HCT116 (cell line): ENCODE measurements around the gene ABCG1. TPM values are rescaled to one million over a fixed set of nuclear protein-coding genes. Genes with fewer than 3 reads are reported as not detected.

Experiments used
- ATAC-seq: fragments of 200-7000 bp; cut with Tn5 transposase; 2 replicates; pipeline ENCODE4 v1.9.1; 2020; ENCODE audit warnings: mild to moderate bottlenecking, moderate library complexity
- BruUV-seq: library from RNA; stranded (reverse); fragments of 400-500 nt; replicated peaks from 2 replicates; lab custom pipeline; 2021; lab: Mats Ljungman, UMichigan
- CTCF ChIA-PET: fragments of 300-600 bp; sonication (Branson Sonifier 250); formaldehyde crosslinking; loops from one replicate; lab custom pipeline; 2021; ENCODE audit warnings: antibody characterized with exemption; lab: Charles Lee
- POLR2A ChIA-PET: fragments of 300-600, 350-600 bp; sonication (Branson Sonifier 250); formaldehyde crosslinking; loops from one replicate; lab custom pipeline; 2021; ENCODE audit warnings: antibody characterized with exemption; lab: Charles Lee
- RAD21 ChIA-PET, 2 experiments: fragments of 300-600 bp; sonication (Branson Sonifier 250); formaldehyde crosslinking; loops; one replicate each; lab custom pipeline; 2023; ENCODE audit warnings: low total read pairs in 2 of 2; ENCODE audit not compliant: uncharacterized antibody in 2 of 2, unreplicated experiment in 2 of 2, low non-redundant PET in 1 of 2; lab: Charles Lee
- DNase-seq: peaks from one replicate; pipeline ENCODE4 v3.0.0-alpha.2; 2010; ENCODE audit warnings: low read depth, low spot score
- H2AFZ ChIP-seq: fragments of 200-600 bp; shearing (Covaris generic), sonication (generic); 2 replicates; pipeline ENCODE4 v1.6.1; 2017; ENCODE audit warnings: low read depth, mixed run types, mixed read lengths, antibody characterized with exemption, low read length; ENCODE audit not compliant: poor library complexity, severe bottlenecking
- H3K27ac ChIP-seq: 2 replicates; pipeline ENCODE4 v1.5.1; 2012; ENCODE audit warnings: low read depth, low read length
- H3K27me3 ChIP-seq: fragments of 200-600 bp; sonication (generic); 2 replicates; pipeline ENCODE4 v1.6.1; 2016; ENCODE audit warnings: mixed run types, low read length, mixed read lengths; ENCODE audit not compliant: insufficient read depth
- H3K36me3 ChIP-seq, 2 experiments: fragments of 200-500 bp in 1 of 2; fragments of 200-600 bp in 1 of 2; sonication (Bioruptor generic) in 1 of 2; sonication (generic) in 1 of 2; 2 replicates each; pipeline versions ENCODE4 v1.5.1 to v1.6.1; 2014 to 2016; ENCODE audit warnings: low read length in 2 of 2, inconsistent platforms in 1 of 2, mixed read lengths in 1 of 2, mixed run types in 1 of 2; ENCODE audit not compliant: insufficient read depth in 2 of 2, control insufficient read depth in 1 of 2
- H3K4me1 ChIP-seq, 2 experiments: fragments of 200-600 bp in 1 of 2; sonication (generic) in 1 of 2; 2 replicates each; pipeline versions ENCODE4 v1.5.1 to v1.6.1; 2012 to 2017; ENCODE audit warnings: low read length in 2 of 2, inconsistent platforms in 1 of 2, mild to moderate bottlenecking in 1 of 2, mixed read lengths in 1 of 2, mixed run types in 1 of 2, moderate library complexity in 1 of 2; ENCODE audit not compliant: insufficient read depth in 2 of 2, control insufficient read depth in 1 of 2
- H3K4me2 ChIP-seq: fragments of 200-600 bp; sonication (generic); 2 replicates; pipeline ENCODE4 v1.6.1; 2017; ENCODE audit warnings: mixed run types, low read length, mixed read lengths
- H3K4me3 ChIP-seq, 2 experiments: fragments of 200-600 bp in 1 of 2; sonication (generic) in 1 of 2; replicated peaks in 1 of 2; 2 replicates each; pipeline ENCODE4 v1.5.1; 2011 to 2016; ENCODE audit warnings: low read length in 2 of 2, control low read depth in 1 of 2, low read depth in 1 of 2, mild to moderate bottlenecking in 1 of 2, mixed read lengths in 1 of 2, mixed run types in 1 of 2
- H3K79me2 ChIP-seq: fragments of 200-600 bp; sonication (generic); 2 replicates; pipeline ENCODE4 v1.6.1; 2017; ENCODE audit warnings: mild to moderate bottlenecking, mixed run types, low read length, moderate library complexity, mixed read lengths; ENCODE audit not compliant: insufficient read depth
- H3K9ac ChIP-seq: fragments of 200-600 bp; sonication (generic); 2 replicates; pipeline ENCODE4 v1.6.1; 2016; ENCODE audit warnings: low read length, mixed read lengths
- H3K9me2 ChIP-seq: fragments of 200-600 bp; sonication (generic), shearing (Covaris generic); 2 replicates; pipeline ENCODE4 v1.6.1; 2017; ENCODE audit warnings: mixed run types, mild to moderate bottlenecking, moderate library complexity; ENCODE audit not compliant: insufficient read depth
- H3K9me3 ChIP-seq, 2 experiments: fragments of 200-500 bp in 1 of 2; fragments of 200-600 bp in 1 of 2; sonication (Bioruptor generic) in 1 of 2; sonication (generic) in 1 of 2; 2 replicates each; pipeline ENCODE4 v1.6.1; 2014 to 2017; ENCODE audit warnings: low read length in 2 of 2, mixed read lengths in 2 of 2, inconsistent platforms in 1 of 2, low read depth in 1 of 2, mild to moderate bottlenecking in 1 of 2, mixed run types in 1 of 2, moderate library complexity in 1 of 2; ENCODE audit not compliant: control insufficient read depth in 1 of 2, insufficient read depth in 1 of 2
- H4K20me1 ChIP-seq: fragments of 200-600 bp; sonication (generic), shearing (Covaris generic); 2 replicates; pipeline ENCODE4 v1.6.1; 2017; ENCODE audit warnings: mixed run types, mild to moderate bottlenecking, moderate library complexity; ENCODE audit not compliant: insufficient read depth
- CEBPB ChIP-seq: IDR thresholded peaks from 2 replicates; pipeline ENCODE4 v1.6.1; 2012; ENCODE audit warnings: low read depth
- EGR1 ChIP-seq: IDR thresholded peaks from 2 replicates; pipeline ENCODE4 v1.6.1; 2012; ENCODE audit warnings: low read depth
- ELF1 ChIP-seq: IDR thresholded peaks from 2 replicates; pipeline ENCODE4 v1.6.1; 2012; ENCODE audit warnings: low read depth, borderline replicate concordance
- EZH2 ChIP-seq: fragments of 200-600 bp; sonication (generic); IDR thresholded peaks from 2 replicates; pipeline ENCODE4 v1.6.1; 2017; ENCODE audit warnings: antibody characterized with exemption, mixed run types
- EZH2phosphoT487 ChIP-seq: fragments of 200-600 bp; IDR thresholded peaks from 2 replicates; pipeline ENCODE4 v1.6.1; 2018; ENCODE audit warnings: antibody characterized with exemption, borderline replicate concordance
- FOSL1 ChIP-seq: IDR thresholded peaks from 2 replicates; pipeline ENCODE4 v1.6.1; 2012; ENCODE audit warnings: low read depth
- JUND ChIP-seq: IDR thresholded peaks from 2 replicates; pipeline ENCODE4 v1.6.1; 2012
- POLR2A ChIP-seq: IDR thresholded peaks from 2 replicates; pipeline ENCODE4 v1.7.0; 2011; ENCODE audit warnings: borderline replicate concordance; ENCODE audit not compliant: insufficient read depth, insufficient read length; ENCODE audit errors: extremely low read depth
- POLR2AphosphoS5 ChIP-seq: IDR thresholded peaks from 2 replicates; pipeline ENCODE4 v1.6.1; 2011; ENCODE audit warnings: mild to moderate bottlenecking, low read depth, low read length, moderate library complexity
- RAD21 ChIP-seq: IDR thresholded peaks from 2 replicates; pipeline ENCODE4 v1.6.1; 2012; ENCODE audit warnings: low read depth, mild to moderate bottlenecking
- SP1 ChIP-seq: IDR thresholded peaks from 2 replicates; pipeline ENCODE4 v1.6.1; 2012; ENCODE audit warnings: low read depth
- SRF ChIP-seq: IDR thresholded peaks from 2 replicates; pipeline ENCODE4 v1.6.1; 2012; ENCODE audit warnings: low read depth
- YY1 ChIP-seq: IDR thresholded peaks from 2 replicates; pipeline ENCODE4 v1.6.1; 2011; ENCODE audit warnings: low read length, low read depth, moderate library complexity, mild to moderate bottlenecking; ENCODE audit not compliant: insufficient replicate concordance; ENCODE audit errors: extremely low read depth
- ZFX ChIP-seq: fragments of 450-650 bp; IDR thresholded peaks from 2 replicates; pipeline ENCODE4 v1.6.1; 2017
- ZNF274 ChIP-seq: fragments of 200-500 bp; sonication (Bioruptor generic); IDR thresholded peaks from 2 replicates; pipeline ENCODE4 v1.6.1; 2014; ENCODE audit warnings: mild to moderate bottlenecking, low read depth, low read length, inconsistent platforms
- intact Hi-C: fragments of 100-400 bp; cut with micrococcal nuclease; formaldehyde crosslinking; loops from 2 replicates; pipeline ENCODE4 v1.10.0; 2022
- total RNA-seq: library from RNA; stranded (reverse); gene quantifications from one replicate; pipeline ENCODE4 v1.2.1, GENCODE V29; 2021; ENCODE audit not compliant: unreplicated experiment
- TF ChIP-seq, protein P1 (sequence below): IDR thresholded peaks from 2 replicates; pipeline ENCODE4 v1.6.1; 2011; ENCODE audit warnings: mild to moderate bottlenecking, low read length, moderate library complexity; ENCODE audit not compliant: insufficient replicate concordance; ENCODE audit errors: extremely low read depth
- TF ChIP-seq, protein P2 (sequence below), 3 experiments: fragments of 200-600 bp in 1 of 3; sonication (generic) in 1 of 3; IDR thresholded peaks in 2 of 3; conservative IDR thresholded peaks in 1 of 3; 2 replicates each; pipeline ENCODE4 v1.5.1; 2012 to 2017; ENCODE audit warnings: low read depth in 2 of 3, low read length in 2 of 3, antibody characterized with exemption in 1 of 3, borderline replicate concordance in 1 of 3, control low read depth in 1 of 3, mild to moderate bottlenecking in 1 of 3, mixed read lengths in 1 of 3, mixed run types in 1 of 3, moderate library complexity in 1 of 3; ENCODE audit not compliant: insufficient read depth in 1 of 3
- TF ChIP-seq, protein P3 (sequence below): IDR thresholded peaks from 2 replicates; pipeline ENCODE4 v1.6.1; 2012; ENCODE audit warnings: low read depth
- TF ChIP-seq, protein P4 (sequence below): IDR thresholded peaks from 2 replicates; pipeline ENCODE4 v1.6.1; 2012

Gene ABCG1
- total RNA-seq, 1 experiment from 2014 or later, result 1.6 TPM

DNA sequence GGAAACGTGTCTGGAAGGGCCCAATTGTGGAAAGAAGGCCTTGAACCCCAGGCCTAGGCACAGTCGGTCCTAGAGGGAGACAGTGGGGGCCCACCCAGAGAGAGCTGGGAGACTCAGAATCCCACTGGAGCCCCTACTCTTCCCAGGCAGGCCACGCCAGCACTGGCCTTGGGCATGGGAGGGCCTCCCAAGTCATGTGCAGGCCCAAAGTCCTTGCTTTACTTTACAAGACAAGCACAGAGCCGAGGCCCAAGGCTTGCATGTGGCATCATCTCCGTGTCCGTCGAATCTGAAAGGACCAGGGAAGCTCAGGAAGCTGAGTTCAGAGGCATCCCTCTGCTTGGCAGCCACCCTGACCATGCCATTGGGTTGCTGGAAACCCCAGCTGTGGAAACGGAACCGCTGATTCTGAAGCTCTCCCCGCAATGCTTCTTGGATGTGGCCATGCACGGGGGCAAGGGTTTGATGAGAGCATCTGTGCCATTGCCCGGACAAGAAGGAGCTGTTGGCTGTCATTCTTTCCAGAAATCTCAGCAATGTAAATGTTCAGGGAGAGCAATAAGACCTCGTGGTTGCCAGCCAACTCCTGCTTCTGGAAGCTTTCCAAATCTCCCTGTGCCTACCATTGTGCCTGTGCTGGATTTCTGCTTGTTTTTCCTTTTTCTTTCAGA is 32.8 kb downstream of the ABCG1 start:
- TF ChIP-seq FOSL1 (no peak), CEBPB (no peak), EZH2phosphoT487 (no peak), SRF (no peak), ZFX (no peak), SP1 (no peak), EGR1 (no peak), POLR2A (no peak), JUND (no peak), ELF1 (no peak), EZH2 (no peak), POLR2AphosphoS5 (no peak), ZNF274 (no peak), RAD21 (no peak), YY1 (no peak)
- TF ChIP-seq, protein P1, sequence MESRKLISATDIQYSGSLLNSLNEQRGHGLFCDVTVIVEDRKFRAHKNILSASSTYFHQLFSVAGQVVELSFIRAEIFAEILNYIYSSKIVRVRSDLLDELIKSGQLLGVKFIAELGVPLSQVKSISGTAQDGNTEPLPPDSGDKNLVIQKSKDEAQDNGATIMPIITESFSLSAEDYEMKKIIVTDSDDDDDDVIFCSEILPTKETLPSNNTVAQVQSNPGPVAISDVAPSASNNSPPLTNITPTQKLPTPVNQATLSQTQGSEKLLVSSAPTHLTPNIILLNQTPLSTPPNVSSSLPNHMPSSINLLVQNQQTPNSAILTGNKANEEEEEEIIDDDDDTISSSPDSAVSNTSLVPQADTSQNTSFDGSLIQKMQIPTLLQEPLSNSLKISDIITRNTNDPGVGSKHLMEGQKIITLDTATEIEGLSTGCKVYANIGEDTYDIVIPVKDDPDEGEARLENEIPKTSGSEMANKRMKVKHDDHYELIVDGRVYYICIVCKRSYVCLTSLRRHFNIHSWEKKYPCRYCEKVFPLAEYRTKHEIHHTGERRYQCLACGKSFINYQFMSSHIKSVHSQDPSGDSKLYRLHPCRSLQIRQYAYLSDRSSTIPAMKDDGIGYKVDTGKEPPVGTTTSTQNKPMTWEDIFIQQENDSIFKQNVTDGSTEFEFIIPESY, result no peak
- TF ChIP-seq, protein P2, sequence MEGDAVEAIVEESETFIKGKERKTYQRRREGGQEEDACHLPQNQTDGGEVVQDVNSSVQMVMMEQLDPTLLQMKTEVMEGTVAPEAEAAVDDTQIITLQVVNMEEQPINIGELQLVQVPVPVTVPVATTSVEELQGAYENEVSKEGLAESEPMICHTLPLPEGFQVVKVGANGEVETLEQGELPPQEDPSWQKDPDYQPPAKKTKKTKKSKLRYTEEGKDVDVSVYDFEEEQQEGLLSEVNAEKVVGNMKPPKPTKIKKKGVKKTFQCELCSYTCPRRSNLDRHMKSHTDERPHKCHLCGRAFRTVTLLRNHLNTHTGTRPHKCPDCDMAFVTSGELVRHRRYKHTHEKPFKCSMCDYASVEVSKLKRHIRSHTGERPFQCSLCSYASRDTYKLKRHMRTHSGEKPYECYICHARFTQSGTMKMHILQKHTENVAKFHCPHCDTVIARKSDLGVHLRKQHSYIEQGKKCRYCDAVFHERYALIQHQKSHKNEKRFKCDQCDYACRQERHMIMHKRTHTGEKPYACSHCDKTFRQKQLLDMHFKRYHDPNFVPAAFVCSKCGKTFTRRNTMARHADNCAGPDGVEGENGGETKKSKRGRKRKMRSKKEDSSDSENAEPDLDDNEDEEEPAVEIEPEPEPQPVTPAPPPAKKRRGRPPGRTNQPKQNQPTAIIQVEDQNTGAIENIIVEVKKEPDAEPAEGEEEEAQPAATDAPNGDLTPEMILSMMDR (IDR thresholded peaks at IDR 0.05 in 2 of 3, conservative IDR thresholded peaks at IDR 0.05 in 1 of 3; ENCODE audit: borderline replicate concordance in 1 of 3, insufficient read depth in 1 of 3, low read depth in 2 of 3, low read length in 2 of 3), result no peak
- TF ChIP-seq, protein P3, sequence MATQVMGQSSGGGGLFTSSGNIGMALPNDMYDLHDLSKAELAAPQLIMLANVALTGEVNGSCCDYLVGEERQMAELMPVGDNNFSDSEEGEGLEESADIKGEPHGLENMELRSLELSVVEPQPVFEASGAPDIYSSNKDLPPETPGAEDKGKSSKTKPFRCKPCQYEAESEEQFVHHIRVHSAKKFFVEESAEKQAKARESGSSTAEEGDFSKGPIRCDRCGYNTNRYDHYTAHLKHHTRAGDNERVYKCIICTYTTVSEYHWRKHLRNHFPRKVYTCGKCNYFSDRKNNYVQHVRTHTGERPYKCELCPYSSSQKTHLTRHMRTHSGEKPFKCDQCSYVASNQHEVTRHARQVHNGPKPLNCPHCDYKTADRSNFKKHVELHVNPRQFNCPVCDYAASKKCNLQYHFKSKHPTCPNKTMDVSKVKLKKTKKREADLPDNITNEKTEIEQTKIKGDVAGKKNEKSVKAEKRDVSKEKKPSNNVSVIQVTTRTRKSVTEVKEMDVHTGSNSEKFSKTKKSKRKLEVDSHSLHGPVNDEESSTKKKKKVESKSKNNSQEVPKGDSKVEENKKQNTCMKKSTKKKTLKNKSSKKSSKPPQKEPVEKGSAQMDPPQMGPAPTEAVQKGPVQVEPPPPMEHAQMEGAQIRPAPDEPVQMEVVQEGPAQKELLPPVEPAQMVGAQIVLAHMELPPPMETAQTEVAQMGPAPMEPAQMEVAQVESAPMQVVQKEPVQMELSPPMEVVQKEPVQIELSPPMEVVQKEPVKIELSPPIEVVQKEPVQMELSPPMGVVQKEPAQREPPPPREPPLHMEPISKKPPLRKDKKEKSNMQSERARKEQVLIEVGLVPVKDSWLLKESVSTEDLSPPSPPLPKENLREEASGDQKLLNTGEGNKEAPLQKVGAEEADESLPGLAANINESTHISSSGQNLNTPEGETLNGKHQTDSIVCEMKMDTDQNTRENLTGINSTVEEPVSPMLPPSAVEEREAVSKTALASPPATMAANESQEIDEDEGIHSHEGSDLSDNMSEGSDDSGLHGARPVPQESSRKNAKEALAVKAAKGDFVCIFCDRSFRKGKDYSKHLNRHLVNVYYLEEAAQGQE, result no peak
- TF ChIP-seq, protein P4, sequence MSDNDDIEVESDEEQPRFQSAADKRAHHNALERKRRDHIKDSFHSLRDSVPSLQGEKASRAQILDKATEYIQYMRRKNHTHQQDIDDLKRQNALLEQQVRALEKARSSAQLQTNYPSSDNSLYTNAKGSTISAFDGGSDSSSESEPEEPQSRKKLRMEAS, result no peak
- TF ChIP-seq, all 23 proteins: peak for 0
- no TSS peak for BruUV-seq
- DNase-seq (no peak), ATAC-seq (no peak)
- Histone ChIP-seq H3K36me3 (no peaks in the 10 kb centered on the region), H3K27me3 (peaks cover 9% of the 10 kb centered on the region), H3K79me2 (no peaks in the 10 kb centered on the region), H3K27ac (no peak overlapping the region), H3K4me2 (no peak overlapping the region), H3K4me3 (no peak overlapping the region), H3K9me3 (no peaks in the 10 kb centered on the region), H3K4me1 (no peaks in the 10 kb centered on the region), H3K9ac (no peak overlapping the region), H2AFZ (no peak overlapping the region), H4K20me1 (no peaks in the 10 kb centered on the region), H3K9me2 (no peaks in the 10 kb centered on the region)
- intact Hi-C loops, result no loop called here
- RAD21 ChIA-PET, result no interaction called here
- CTCF ChIA-PET, result no interaction called here
- POLR2A ChIA-PET, result no interaction called here
